Hematopoietic multipotent progenitor cell treated with erythropoietin and hydrocortisone succinate and interleukin-3 and kit ligand, for 8 days (in vitro differentiated cells): ENCODE measurements around the gene DDX51.

ENCODE experiments used
- DNase-seq: peaks from one replicate; pipeline ENCODE4 v3.0.0-alpha.2; 2015

The DDX51 gene

GRCh38 chr12:132144115-132144809 is at the start of gene DDX51, which contains the start of gene NOC4L:
Gene DDX51, minus strand, starts transcription at chr12:132144319. Its CDS starts 23 bp downstream, at chr12:132144296.
Gene NOC4L, plus strand, starts transcription at chr12:132144457. Its CDS starts 32 bp downstream, at chr12:132144489.
- DNase-seq = peak; percentile 91

- no peak for DNase-seq
These were observed 47.8 kb upstream of the DDX51 start for GRCh38 chr12:132191715-132192553.

- DNase-seq = no peak
These were observed 46.8 kb upstream of the DDX51 start for GRCh38 chr12:132190834-132191500.

- DNase-seq = no peak
These were observed 46.1 kb upstream of the DDX51 start for GRCh38 chr12:132190012-132190755.

GRCh38 chr12:132189378-132190011 is 45.4 kb upstream of the DDX51 start:
- DNase-seq = peak; percentile 88

GRCh38 chr12:132188916-132189325 is 44.8 kb upstream of the DDX51 start:
- no peak for DNase-seq

GRCh38 chr12:132188451-132188901 is 44.4 kb upstream of the DDX51 start:
- no peak for DNase-seq

GRCh38 chr12:132187646-132188450 is 43.7 kb upstream of the DDX51 start:
- DNase-seq = no peak

- DNase-seq = no peak
These were observed 42.9 kb upstream of the DDX51 start for GRCh38 chr12:132186857-132187620.

GRCh38 chr12:132186208-132186856 is 42.2 kb upstream of the DDX51 start:
- no peak for DNase-seq

- DNase-seq = no peak
These were observed 41.6 kb upstream of the DDX51 start for GRCh38 chr12:132185705-132186104.

- no peak for DNase-seq
These were observed 38.7 kb upstream of the DDX51 start for GRCh38 chr12:132182711-132183365.

- no peak for DNase-seq
These were observed 38.1 kb upstream of the DDX51 start for GRCh38 chr12:132182206-132182710.

GRCh38 chr12:132181570-132182200 is 37.6 kb upstream of the DDX51 start:
- no peak for DNase-seq

GRCh38 chr12:132180648-132181546 is 36.8 kb upstream of the DDX51 start:
- no peak for DNase-seq

GRCh38 chr12:132179431-132180362 is 35.6 kb upstream of the DDX51 start:
- no peak for DNase-seq
